ENCODE measurements around the gene H2BK1. TPM values are rescaled to one million over a fixed set of nuclear protein-coding genes. Genes with fewer than 3 reads are reported as not detected.
A peak's percentile ranks its signal among the peaks of the same experiment; 100 is the strongest.

The H2BK1 gene
- total RNA-seq, 2 experiments from 2014 or later: not detected

GRCh38 chr7:151240942-151241754 is 30.9 kb upstream of the H2BK1 start:
- H3K4me1 Mint-ChIP-seq (ENCODE audit: low read depth): peaks cover 26% of the 10 kb centered on the region
- peaks cover 15% of the 10 kb centered on the region for H3K36me3 Mint-ChIP-seq (ENCODE audit: low read depth)
- no peaks in the 10 kb centered on the region for H3K9me3 Mint-ChIP-seq
- intact Hi-C loops (cut with micrococcal nuclease): loop anchor here (5.0 kb wide), 1 partner anchor 66 kb away; no protein-coding TSS in a partner anchor
- no peak for TF ChIP-seq CTCF (IDR thresholded peaks at IDR 0.05)
- DNase-seq (no peak), ATAC-seq (no peak)
- ChIA-PET CTCF (no interaction called here), POLR2A (interaction anchor here (0.8 to 0.9 kb wide), 2 partner anchors 10 to 30 kb away, joined by 3 read pairs; no protein-coding TSS in a partner anchor)
- H3K27me3 Mint-ChIP-seq: peaks cover 1% of the 10 kb centered on the region
- no peak overlapping the region for H3K27ac Mint-ChIP-seq
- H3K4me3 Mint-ChIP-seq: no peak overlapping the region

GRCh38 chr7:151240536-151240935 is 30.2 kb upstream of the H2BK1 start:
- H3K36me3 Mint-ChIP-seq (ENCODE audit: low read depth): peaks cover 17% of the 10 kb centered on the region
- no peak for TF ChIP-seq CTCF (IDR thresholded peaks at IDR 0.05)
- no peaks in the 10 kb centered on the region for H3K27me3 Mint-ChIP-seq
- DNase-seq: no peak
- ChIA-PET CTCF (no interaction called here), POLR2A (no interaction called here)
- peaks cover 24% of the 10 kb centered on the region for H3K4me1 Mint-ChIP-seq (ENCODE audit: low read depth)
- intact Hi-C loops (cut with micrococcal nuclease): loop anchor here (5.0 kb wide), 1 partner anchor 67 kb away; no protein-coding TSS in a partner anchor
- H3K9me3 Mint-ChIP-seq: no peaks in the 10 kb centered on the region
- ATAC-seq: no peak
- H3K4me3 Mint-ChIP-seq: no peak overlapping the region
- H3K27ac Mint-ChIP-seq: peak overlapping the region; percentile 9

- ChIA-PET POLR2A (no interaction called here), CTCF (interaction anchor here (0.9 kb wide), 1 partner anchor 71 kb away, joined by 3 read pairs; no protein-coding TSS in a partner anchor)
- ATAC-seq: no peak
- no peak for DNase-seq
- Mint-ChIP-seq H3K9me3 (no peaks in the 10 kb centered on the region), H3K36me3 (ENCODE audit: low read depth) (peaks cover 23% of the 10 kb centered on the region), H3K27ac (no peak overlapping the region), H3K4me3 (no peak overlapping the region), H3K27me3 (no peaks in the 10 kb centered on the region), H3K4me1 (ENCODE audit: low read depth) (peaks cover 29% of the 10 kb centered on the region)
- TF ChIP-seq CTCF (IDR thresholded peaks at IDR 0.05): no peak
- intact Hi-C loops (cut with micrococcal nuclease): loop anchor here (5.0 kb wide), 1 partner anchor 67 kb away; no protein-coding TSS in a partner anchor
Measured at GRCh38 chr7:151239837-151240459, 29.7 kb upstream of the H2BK1 start.

- POLR2A ChIA-PET: no interaction called here
- H3K4me3 Mint-ChIP-seq: no peak overlapping the region
- intact Hi-C loops (cut with micrococcal nuclease): no loop called here
- H3K36me3 Mint-ChIP-seq (ENCODE audit: low read depth): peaks cover 31% of the 10 kb centered on the region
- no peak for DNase-seq
- no peaks in the 10 kb centered on the region for H3K9me3 Mint-ChIP-seq
- no peaks in the 10 kb centered on the region for H3K27me3 Mint-ChIP-seq
- no peak overlapping the region for H3K27ac Mint-ChIP-seq
- TF ChIP-seq CTCF (IDR thresholded peaks at IDR 0.05): no peak
- peaks cover 28% of the 10 kb centered on the region for H3K4me1 Mint-ChIP-seq (ENCODE audit: low read depth)
- ATAC-seq: no peak
- CTCF ChIA-PET: interaction anchor here (0.9 kb wide), 1 partner anchor 72 kb away, joined by 3 read pairs; no protein-coding TSS in a partner anchor
Measured at GRCh38 chr7:151238924-151239836, 28.9 kb upstream of the H2BK1 start.
